ACC112 (cell line): ENCODE results near the gene ERO1B.

Source experiments
- H2AFZ ChIP-seq: fragments of 200-600 bp; sonication (generic); one replicate; pipeline ENCODE4 v1.6.0; 2017; ENCODE audit warnings: antibody characterized with exemption, low read length; ENCODE audit not compliant: unreplicated experiment
- H3K27ac ChIP-seq: fragments of 200-600 bp; sonication (generic); 2 replicates; pipeline ENCODE4 v1.5.1; 2014; ENCODE audit warnings: low read depth, mild to moderate bottlenecking, antibody characterized with exemption, low read length, moderate library complexity
- H3K27me3 ChIP-seq: fragments of 200-600 bp; sonication (generic); 2 replicates; pipeline ENCODE4 v1.6.1; 2014; ENCODE audit warnings: mild to moderate bottlenecking, antibody characterized with exemption, low read length, moderate library complexity, mixed read lengths; ENCODE audit not compliant: insufficient read depth
- H3K36me3 ChIP-seq: fragments of 200-600 bp; sonication (generic); 2 replicates; pipeline ENCODE4 v1.6.1; 2016; ENCODE audit warnings: mild to moderate bottlenecking, antibody characterized with exemption, low read length, moderate library complexity, mixed read lengths; ENCODE audit not compliant: insufficient read depth
- H3K4me1 ChIP-seq: fragments of 200-600 bp; sonication (generic); one replicate; pipeline ENCODE4 v1.6.1; 2016; ENCODE audit warnings: low read length, mixed read lengths; ENCODE audit not compliant: insufficient read depth, unreplicated experiment, control insufficient read depth
- H3K4me3 ChIP-seq: fragments of 200-600 bp; sonication (generic); 2 replicates; pipeline ENCODE4 v1.5.1; 2014; ENCODE audit warnings: mild to moderate bottlenecking, low read depth, low read length
- H3K79me2 ChIP-seq: fragments of 200-600 bp; sonication (generic); one replicate; pipeline ENCODE4 v1.6.0; 2016; ENCODE audit warnings: low read length; ENCODE audit not compliant: control insufficient read depth, unreplicated experiment, insufficient read depth

The ERO1B gene

DNA sequence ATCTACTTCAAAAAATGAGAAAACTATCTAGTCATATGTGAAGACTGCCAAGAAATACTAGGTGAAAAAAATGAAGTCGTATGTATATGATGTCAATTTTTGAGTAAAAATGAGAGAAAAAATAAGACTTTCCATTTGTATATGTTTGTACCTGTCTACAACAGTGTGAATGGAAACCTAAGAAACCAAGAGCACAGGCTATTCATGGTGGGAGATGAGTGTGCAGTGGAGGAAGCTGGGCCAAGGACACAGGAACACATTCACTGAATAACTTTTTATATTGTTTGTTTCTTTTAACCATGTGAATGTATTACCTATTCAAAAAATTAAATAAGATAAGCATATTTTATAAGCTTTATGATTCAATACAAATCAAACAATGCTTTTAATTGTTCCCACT is 67.0 kb downstream of the ERO1B start:
- Histone ChIP-seq H3K4me1 (no peaks in the 10 kb centered on the region), H3K27me3 (no peaks in the 10 kb centered on the region), H2AFZ (no peak overlapping the region), H3K79me2 (no peaks in the 10 kb centered on the region), H3K4me3 (no peak overlapping the region), H3K27ac (no peak overlapping the region), H3K36me3 (no peaks in the 10 kb centered on the region)

DNA sequence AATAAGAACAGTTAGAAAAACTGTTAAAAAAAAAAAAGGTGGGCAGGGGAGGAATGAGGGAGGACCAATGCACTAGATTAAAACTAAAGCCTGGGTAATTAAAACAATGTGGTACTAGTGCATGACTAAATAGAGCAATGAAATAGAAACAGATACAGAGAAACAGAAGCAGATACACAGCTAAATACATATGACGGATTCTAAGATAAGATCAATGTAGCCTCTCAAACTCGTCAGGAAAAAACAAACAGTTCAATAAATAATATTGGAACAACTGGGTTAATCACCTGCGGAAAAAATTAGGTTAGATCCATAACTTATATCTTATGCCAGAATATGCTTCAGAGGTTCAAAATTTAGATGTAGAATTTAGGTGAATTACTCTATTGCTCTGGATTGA is 68.2 kb downstream of the ERO1B start:
- Histone ChIP-seq H3K4me3 (no peak overlapping the region), H3K79me2 (no peaks in the 10 kb centered on the region), H3K27ac (no peak overlapping the region), H2AFZ (no peak overlapping the region), H3K4me1 (no peaks in the 10 kb centered on the region), H3K36me3 (no peaks in the 10 kb centered on the region), H3K27me3 (no peaks in the 10 kb centered on the region)

DNA sequence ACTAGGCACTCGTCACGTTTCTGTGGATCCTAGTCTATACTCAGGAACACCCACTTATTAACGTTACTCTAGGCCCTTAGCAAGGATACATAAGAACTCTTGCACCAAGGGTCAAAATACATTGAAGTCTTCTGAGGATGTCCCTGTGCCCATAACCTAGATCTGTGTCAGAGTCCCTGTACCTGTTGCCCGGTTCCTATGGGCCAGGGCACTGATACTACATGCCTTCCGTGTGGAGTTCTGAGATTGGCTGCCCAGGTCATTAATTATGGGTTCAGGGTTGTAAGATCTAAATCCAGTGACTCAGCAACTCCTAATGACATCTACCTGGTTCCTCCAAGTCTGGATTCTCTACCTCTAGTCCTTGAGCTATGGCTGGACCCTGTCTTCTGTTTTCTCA is 69.9 kb downstream of the ERO1B start:
- no peaks in the 10 kb centered on the region for H3K36me3 ChIP-seq
- no peak overlapping the region for H2AFZ ChIP-seq
- H3K4me3 ChIP-seq = no peak overlapping the region
- no peaks in the 10 kb centered on the region for H3K27me3 ChIP-seq
- H3K27ac ChIP-seq = no peak overlapping the region
- no peaks in the 10 kb centered on the region for H3K4me1 ChIP-seq
- H3K79me2 ChIP-seq = no peaks in the 10 kb centered on the region

DNA sequence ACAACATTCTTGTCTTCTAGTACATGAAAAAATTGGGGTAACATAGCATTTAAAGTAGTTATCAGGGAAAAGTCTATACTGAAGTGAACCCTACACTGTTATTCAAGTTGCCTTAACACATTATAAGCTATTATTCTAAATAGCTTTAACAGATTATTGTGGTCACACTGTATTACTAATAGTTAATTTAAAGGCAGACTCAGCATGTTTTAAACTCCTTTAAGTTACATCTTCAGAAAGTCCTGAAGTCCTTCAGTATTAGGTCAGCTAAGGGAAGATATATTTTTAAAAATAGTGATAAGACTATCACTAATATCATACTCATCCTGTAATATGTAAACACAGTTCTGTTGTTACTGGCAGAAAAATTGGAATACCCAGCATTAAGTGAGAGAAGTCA is 72.0 kb downstream of the ERO1B start:
- no peaks in the 10 kb centered on the region for H3K36me3 ChIP-seq
- H3K4me3 ChIP-seq = no peak overlapping the region
- no peak overlapping the region for H2AFZ ChIP-seq
- H3K27me3 ChIP-seq = no peaks in the 10 kb centered on the region
- H3K4me1 ChIP-seq = peaks cover 5% of the 10 kb centered on the region
- no peaks in the 10 kb centered on the region for H3K79me2 ChIP-seq
- no peak overlapping the region for H3K27ac ChIP-seq

DNA sequence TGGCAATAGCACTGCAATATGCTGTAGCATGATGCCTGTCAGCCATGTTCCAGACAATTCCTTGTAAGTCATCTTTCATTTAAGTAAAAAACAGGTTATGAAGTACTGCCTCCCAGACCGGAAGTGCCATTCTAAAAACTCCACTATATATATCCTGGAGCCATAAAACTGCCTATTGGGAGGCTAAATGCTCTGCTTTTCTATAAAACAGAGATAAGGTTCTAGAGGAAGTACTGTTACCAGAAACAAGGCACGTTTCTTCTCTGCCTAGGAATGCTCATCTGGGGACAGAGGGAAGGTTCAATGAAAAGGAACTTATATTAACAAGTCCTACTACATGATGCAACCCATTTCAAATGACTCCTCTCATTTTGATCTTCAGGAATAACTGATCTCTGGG is 72.6 kb downstream of the ERO1B start:
- no peak overlapping the region for H3K4me3 ChIP-seq
- H3K4me1 ChIP-seq = peaks cover 10% of the 10 kb centered on the region
- H2AFZ ChIP-seq = no peak overlapping the region
- H3K27ac ChIP-seq = no peak overlapping the region
- no peaks in the 10 kb centered on the region for H3K79me2 ChIP-seq
- no peaks in the 10 kb centered on the region for H3K27me3 ChIP-seq
- no peaks in the 10 kb centered on the region for H3K36me3 ChIP-seq

DNA sequence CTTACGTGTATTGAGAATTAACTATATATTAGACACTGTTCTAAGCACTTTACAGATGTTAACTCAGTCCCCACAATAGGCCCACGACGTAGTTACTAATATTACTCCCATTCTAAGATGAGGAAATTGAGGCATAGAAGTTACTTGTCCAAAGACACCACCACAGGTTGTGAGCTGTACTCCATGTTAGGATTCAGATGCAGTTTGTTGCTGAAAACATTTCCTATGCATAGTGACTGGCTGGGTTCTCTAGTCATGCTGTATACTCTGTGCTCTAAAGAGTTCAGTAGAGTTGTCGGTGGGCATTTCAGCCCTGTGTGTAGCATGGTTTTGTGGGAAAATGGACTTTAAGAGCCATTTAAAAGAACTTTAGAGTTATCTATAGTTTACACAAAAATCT is 74.2 kb downstream of the ERO1B start:
- Histone ChIP-seq H3K79me2 (no peaks in the 10 kb centered on the region), H3K27ac (no peak overlapping the region), H3K4me3 (no peak overlapping the region), H2AFZ (no peak overlapping the region), H3K36me3 (no peaks in the 10 kb centered on the region), H3K4me1 (peaks cover 16% of the 10 kb centered on the region), H3K27me3 (no peaks in the 10 kb centered on the region)

DNA sequence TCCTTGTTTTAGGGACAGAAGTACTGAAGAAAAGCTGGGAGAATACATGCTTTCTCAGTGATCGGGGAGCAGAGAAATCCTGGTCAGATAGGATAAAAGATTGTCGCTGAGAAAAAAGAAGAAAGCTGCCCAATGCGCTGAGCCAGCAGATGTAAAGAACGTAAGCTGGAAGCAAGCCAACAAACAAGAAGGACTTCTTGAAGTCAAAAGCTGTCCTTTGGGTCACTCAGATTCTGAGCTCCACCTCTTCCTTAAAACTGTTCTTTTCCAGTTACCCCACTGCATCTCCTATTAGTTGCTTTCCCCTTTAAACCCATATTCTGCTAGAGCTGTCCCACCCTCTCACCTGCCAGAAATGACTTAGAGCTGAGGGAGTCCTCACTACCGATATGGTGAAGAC is 74.6 kb downstream of the ERO1B start:
- Histone ChIP-seq H3K27ac (no peak overlapping the region), H3K36me3 (no peaks in the 10 kb centered on the region), H2AFZ (no peak overlapping the region), H3K4me1 (peaks cover 16% of the 10 kb centered on the region), H3K4me3 (no peak overlapping the region), H3K79me2 (no peaks in the 10 kb centered on the region), H3K27me3 (no peaks in the 10 kb centered on the region)

DNA sequence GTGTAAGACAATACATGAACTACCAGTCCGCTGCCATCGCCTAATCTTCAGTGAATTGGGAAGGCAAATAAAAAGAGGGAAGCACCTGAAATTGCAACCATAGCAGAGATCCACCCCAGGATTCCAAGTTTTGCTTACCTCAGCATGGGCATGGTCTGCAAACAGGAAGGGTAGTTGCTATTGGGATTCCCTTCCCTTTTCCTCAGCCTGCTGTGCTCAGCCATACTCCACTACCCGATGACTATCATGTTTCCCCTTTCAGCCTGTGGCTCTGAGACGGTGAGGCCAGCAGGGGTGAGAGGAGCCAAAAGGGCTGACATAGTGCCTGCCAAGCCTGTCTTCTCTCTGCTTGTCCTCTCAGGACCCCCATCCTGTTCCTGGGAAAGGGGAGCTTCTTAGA is 75.2 kb downstream of the ERO1B start:
- no peak overlapping the region for H3K27ac ChIP-seq
- H3K4me1 ChIP-seq = peaks cover 16% of the 10 kb centered on the region
- H3K27me3 ChIP-seq = no peaks in the 10 kb centered on the region
- no peaks in the 10 kb centered on the region for H3K79me2 ChIP-seq
- no peak overlapping the region for H3K4me3 ChIP-seq
- no peaks in the 10 kb centered on the region for H3K36me3 ChIP-seq
- H2AFZ ChIP-seq = no peak overlapping the region

DNA sequence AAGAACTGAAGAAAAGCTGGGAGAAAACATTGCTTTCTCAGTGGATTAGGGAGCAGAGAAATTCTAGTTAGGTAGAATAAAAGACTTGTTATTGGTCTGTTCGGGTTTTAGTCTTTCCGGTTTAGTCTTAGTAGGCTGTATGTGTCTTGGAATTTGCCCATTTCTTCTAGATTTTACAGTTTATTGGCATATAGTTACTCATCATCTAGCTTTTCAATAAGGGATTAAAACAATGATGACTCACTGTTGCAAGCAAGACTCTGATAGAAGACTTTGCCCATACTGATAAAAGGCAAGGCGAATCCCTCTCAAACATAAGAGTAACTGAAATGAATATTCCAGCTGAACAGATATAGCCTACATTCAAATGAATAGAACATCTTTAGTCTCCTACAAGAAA is 77.1 kb downstream of the ERO1B start:
- Histone ChIP-seq H3K4me1 (peaks cover 16% of the 10 kb centered on the region), H3K27me3 (no peaks in the 10 kb centered on the region), H3K4me3 (no peak overlapping the region), H3K79me2 (no peaks in the 10 kb centered on the region), H3K36me3 (no peaks in the 10 kb centered on the region), H3K27ac (peak overlapping the region; percentile 55), H2AFZ (no peak overlapping the region)

DNA sequence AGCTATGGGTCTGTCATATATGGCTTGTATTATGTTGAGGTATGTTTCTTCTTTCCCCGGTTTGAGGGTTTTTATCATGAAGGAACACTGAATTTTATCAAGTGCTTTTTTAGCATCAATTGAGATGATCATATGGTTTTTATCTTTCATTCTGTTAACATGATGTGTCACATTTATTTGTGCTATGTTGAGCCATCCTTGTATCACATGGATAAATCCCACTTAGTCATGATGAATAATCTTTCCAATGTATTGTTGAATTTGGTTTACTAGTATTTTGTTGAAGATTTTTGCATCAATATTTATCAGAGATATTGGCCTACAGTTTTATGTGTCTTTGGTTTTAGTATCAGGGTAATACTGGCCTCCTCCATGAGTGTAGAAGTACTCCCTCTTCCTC is 77.7 kb downstream of the ERO1B start:
- Histone ChIP-seq H3K27ac (peak overlapping the region; percentile 55), H3K36me3 (no peaks in the 10 kb centered on the region), H3K4me1 (peaks cover 16% of the 10 kb centered on the region), H2AFZ (no peak overlapping the region), H3K4me3 (no peak overlapping the region), H3K79me2 (no peaks in the 10 kb centered on the region), H3K27me3 (no peaks in the 10 kb centered on the region)

DNA sequence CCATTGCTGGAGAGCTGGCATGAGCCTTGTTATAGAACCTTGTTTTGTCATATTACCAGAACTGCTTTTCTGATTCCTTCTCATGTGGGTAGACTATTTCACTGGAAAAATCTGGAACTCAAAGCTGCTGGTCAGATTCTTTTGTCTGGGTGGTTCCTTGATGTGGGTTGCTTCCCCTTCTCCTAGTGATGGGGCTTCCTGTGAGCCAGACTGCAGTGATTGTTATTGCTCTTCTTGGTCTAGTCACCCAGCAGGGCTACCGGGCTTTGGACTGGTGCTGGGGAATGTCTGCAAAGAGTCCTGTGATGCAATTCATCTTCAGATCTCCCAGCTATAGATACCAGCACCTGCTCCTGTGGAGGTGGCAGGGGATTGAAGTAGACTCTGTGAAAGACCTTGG is 80.0 kb downstream of the ERO1B start:
- H3K4me1 ChIP-seq = peaks cover 16% of the 10 kb centered on the region
- no peak overlapping the region for H3K27ac ChIP-seq
- no peak overlapping the region for H3K4me3 ChIP-seq
- H3K36me3 ChIP-seq = no peaks in the 10 kb centered on the region
- no peak overlapping the region for H2AFZ ChIP-seq
- no peaks in the 10 kb centered on the region for H3K79me2 ChIP-seq
- H3K27me3 ChIP-seq = no peaks in the 10 kb centered on the region

DNA sequence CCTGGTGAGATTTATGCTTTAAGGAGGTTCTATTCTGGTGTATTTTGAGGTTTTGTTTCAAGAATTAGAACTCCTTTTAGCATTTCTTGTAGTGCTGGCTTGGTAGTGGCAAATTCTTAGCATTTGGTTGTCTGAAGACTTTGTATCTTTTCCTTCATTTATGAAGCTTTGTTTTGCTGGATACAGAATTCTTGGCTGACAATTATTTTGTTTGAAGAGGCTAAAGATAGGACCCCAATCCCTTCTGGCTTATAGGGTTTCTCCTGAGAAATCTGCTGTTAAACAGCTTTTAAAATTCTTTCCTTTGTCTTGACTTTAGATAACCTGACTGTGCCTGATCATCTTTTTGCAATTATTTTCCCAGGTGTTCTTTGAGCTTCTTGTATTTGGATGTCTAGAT is 80.8 kb downstream of the ERO1B start:
- H3K4me1 ChIP-seq = peaks cover 16% of the 10 kb centered on the region
- no peak overlapping the region for H2AFZ ChIP-seq
- H3K4me3 ChIP-seq = no peak overlapping the region
- no peaks in the 10 kb centered on the region for H3K36me3 ChIP-seq
- no peak overlapping the region for H3K27ac ChIP-seq
- H3K79me2 ChIP-seq = no peaks in the 10 kb centered on the region
- H3K27me3 ChIP-seq = no peaks in the 10 kb centered on the region
